ENCODE measurements around the gene PAX5.

The PAX5 gene

GRCh38 chr9:36861528-36862205 is 172.4 kb downstream of the PAX5 start:
- no peak for DNase-seq (ENCODE audit: extremely low read depth, low read depth)
- TF ChIP-seq CTCF (IDR thresholded peaks at IDR 0.05; ENCODE audit: low read depth, low read length) = no peak

DNA sequence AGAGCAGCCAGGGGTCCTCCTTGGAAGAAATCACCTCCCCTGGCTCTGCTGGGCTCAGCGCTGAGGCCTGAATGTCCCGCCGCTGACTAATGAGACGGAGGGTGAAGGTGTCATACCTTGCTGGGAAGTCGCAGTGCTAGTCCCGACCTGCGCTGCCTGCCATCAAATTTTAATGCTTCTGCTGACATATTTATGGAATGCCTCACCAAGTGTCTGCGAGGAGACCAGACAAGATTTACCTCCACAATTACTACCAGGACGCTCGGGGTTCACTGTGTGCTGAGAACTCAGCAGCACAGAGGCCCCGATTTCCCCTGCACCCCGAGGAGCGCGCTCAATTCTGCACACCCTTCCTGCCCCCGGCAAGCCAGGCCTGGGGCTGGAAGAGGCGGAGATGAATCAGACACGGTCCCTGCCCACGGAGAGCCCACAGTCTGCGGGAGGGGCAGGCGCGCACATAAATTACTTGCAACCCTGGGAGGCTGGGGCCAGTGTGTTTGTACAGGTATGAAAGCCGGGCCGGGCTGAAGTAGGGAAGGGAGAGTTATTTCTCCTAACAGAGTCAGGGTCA is 175.2 kb downstream of the PAX5 start:
- TF ChIP-seq CTCF (IDR thresholded peaks at IDR 0.05; ENCODE audit: low read depth, low read length) = no peak
- DNase-seq (ENCODE audit: extremely low read depth, low read depth) = no peak

- peak; percentile 1; the same call in 1 of the 2 replicates for TF ChIP-seq CTCF (IDR thresholded peaks at IDR 0.05; ENCODE audit: low read depth, low read length)
- DNase-seq (ENCODE audit: extremely low read depth, low read depth) = no peak
Observed at GRCh38 chr9:36855448-36856315, 178.4 kb downstream of the PAX5 start.

GRCh38 chr9:36854751-36855150 is 179.3 kb downstream of the PAX5 start:
- no peak for DNase-seq (ENCODE audit: extremely low read depth, low read depth)
- TF ChIP-seq CTCF (IDR thresholded peaks at IDR 0.05; ENCODE audit: low read depth, low read length) = no peak

- no peak for DNase-seq (ENCODE audit: extremely low read depth, low read depth)
- TF ChIP-seq CTCF (IDR thresholded peaks at IDR 0.05; ENCODE audit: low read depth, low read length) = no peak
Observed at GRCh38 chr9:36854034-36854433, 180.0 kb downstream of the PAX5 start.

DNA sequence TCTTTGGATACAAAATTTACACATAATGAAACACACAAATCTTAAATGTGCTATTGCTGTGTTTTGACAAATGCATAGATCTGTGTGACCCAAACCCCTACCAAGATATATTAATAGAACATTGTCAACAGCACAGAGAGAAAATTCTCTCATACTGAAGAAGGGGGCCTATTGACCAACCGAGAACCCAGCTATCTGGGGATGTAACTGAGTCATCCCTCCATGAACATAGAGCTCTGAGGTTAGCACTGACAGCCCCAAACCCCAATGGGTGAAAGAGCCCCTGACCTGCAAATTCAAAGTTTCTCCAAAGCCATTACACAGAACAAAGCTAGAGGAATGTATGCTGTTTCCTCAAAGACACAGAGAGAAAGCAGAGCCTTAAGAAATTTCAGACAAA is 180.8 kb downstream of the PAX5 start:
- no peak for DNase-seq (ENCODE audit: extremely low read depth, low read depth)
- no peak for TF ChIP-seq CTCF (IDR thresholded peaks at IDR 0.05; ENCODE audit: low read depth, low read length)

DNA sequence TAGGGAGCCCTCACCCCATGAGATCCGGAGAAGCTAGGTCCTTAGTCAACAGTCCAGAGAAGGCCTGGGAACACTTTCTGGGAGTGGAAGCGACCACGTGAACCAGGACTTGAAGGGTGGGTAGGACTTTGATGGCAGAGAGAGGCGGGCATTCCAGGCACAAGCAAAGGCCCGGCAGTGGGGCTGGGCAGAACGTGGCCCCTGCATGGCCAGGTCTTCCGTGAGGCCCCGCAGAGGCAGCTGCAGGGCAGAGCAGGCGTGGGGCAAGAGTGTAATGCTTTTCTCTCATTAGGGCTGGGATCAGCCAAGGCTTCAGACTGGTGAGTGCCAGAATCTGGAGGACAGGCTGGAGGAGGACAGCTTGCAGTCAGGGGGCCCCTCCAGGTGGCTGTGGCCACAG is 184.1 kb downstream of the PAX5 start:
- no peak for TF ChIP-seq CTCF (IDR thresholded peaks at IDR 0.05; ENCODE audit: low read depth, low read length)
- no peak for DNase-seq (ENCODE audit: extremely low read depth, low read depth)

Data from AG09319 (cell line).